SK-N-SH (cell line): ENCODE results near the gene AGBL5. TPM values are rescaled to one million over a fixed set of nuclear protein-coding genes. Genes with fewer than 3 reads are reported as not detected.
A peak's percentile ranks its signal among the peaks of the same experiment; 100 is the strongest.

Experiments
- CTCF ChIA-PET: fragments of 300-600, 350-600 bp; formaldehyde crosslinking; extraction: SDS; loops from one replicate; lab custom pipeline; 2021; lab: Yijun Ruan, JAX
- POLR2A ChIA-PET: fragments of 350-600 bp; sonication (Branson Sonifier 250); formaldehyde crosslinking; extraction: SDS; loops from one replicate; lab custom pipeline; 2020; ENCODE audit warnings: antibody characterized with exemption, inconsistent platforms; lab: Yijun Ruan, JAX
- DNase-seq: peaks from one replicate; pipeline ENCODE4 v3.0.0; 2012
- H2AFZ ChIP-seq: fragments of 200-600 bp; sonication (generic); 2 replicates; pipeline ENCODE4 v1.8.1; 2016; ENCODE audit warnings: antibody characterized with exemption, mild to moderate bottlenecking, low read depth
- H3F3A ChIP-seq: fragments of 200-600 bp; sonication (generic); replicated peaks from 2 replicates; pipeline ENCODE3; 2016; ENCODE audit warnings: antibody characterized with exemption, mild to moderate bottlenecking; ENCODE audit not compliant: insufficient read depth
- H3K27ac ChIP-seq, 2 experiments: fragments of 200-500 bp in 1 of 2; fragments of 200-600 bp in 1 of 2; sonication (Bioruptor generic) in 1 of 2; sonication (generic), shearing (Covaris generic) in 1 of 2; 2 replicates each; pipeline versions ENCODE4 v1.5.1 to v1.6.1; 2014 to 2016; ENCODE audit warnings: low read depth in 2 of 2, inconsistent platforms in 1 of 2, low read length in 1 of 2, mild to moderate bottlenecking in 1 of 2, mixed read lengths in 1 of 2
- H3K27me3 ChIP-seq: fragments of 200-600 bp; sonication (generic), shearing (Covaris generic); 2 replicates; pipeline ENCODE4 v1.6.1; 2016; ENCODE audit warnings: mixed run types; ENCODE audit not compliant: insufficient read depth
- H3K36me3 ChIP-seq, 2 experiments: fragments of 200-500 bp in 1 of 2; fragments of 200-600 bp in 1 of 2; sonication (Bioruptor generic) in 1 of 2; sonication (generic) in 1 of 2; replicated peaks in 1 of 2; 2 replicates each; pipeline versions ENCODE3 to v1.5.1; 2014 to 2016; ENCODE audit warnings: low read length in 1 of 2, mild to moderate bottlenecking in 1 of 2; ENCODE audit not compliant: insufficient read depth in 2 of 2, control insufficient read depth in 1 of 2
- H3K4me1 ChIP-seq, 2 experiments: fragments of 200-500 bp in 1 of 2; fragments of 200-600 bp in 1 of 2; sonication (Bioruptor generic) in 1 of 2; sonication (generic), shearing (Covaris generic) in 1 of 2; 2 replicates each; pipeline versions ENCODE4 v1.5.1 to v1.6.1; 2014 to 2016; ENCODE audit warnings: low read depth in 1 of 2, low read length in 1 of 2, mixed run types in 1 of 2; ENCODE audit not compliant: insufficient read depth in 2 of 2, control insufficient read depth in 1 of 2
- H3K4me2 ChIP-seq: fragments of 200-600 bp; sonication (generic), shearing (Covaris generic); 2 replicates; pipeline ENCODE4 v1.6.1; 2017; ENCODE audit warnings: mixed run types
- H3K4me3 ChIP-seq, 2 experiments: fragments of 200-500 bp in 1 of 2; fragments of 200-600 bp in 1 of 2; sonication (Bioruptor generic) in 1 of 2; sonication (generic), shearing (Covaris generic) in 1 of 2; 2 replicates each; pipeline versions ENCODE4 v1.5.1 to v1.8.1; 2014 to 2016; ENCODE audit warnings: low read depth in 2 of 2, inconsistent platforms in 1 of 2, low read length in 1 of 2, mild to moderate bottlenecking in 1 of 2, mixed read lengths in 1 of 2, moderate library complexity in 1 of 2
- H3K79me2 ChIP-seq: fragments of 200-600 bp; sonication (generic); 2 replicates; pipeline ENCODE4 v1.8.1; 2017; ENCODE audit warnings: mild to moderate bottlenecking; ENCODE audit not compliant: insufficient read depth
- H3K9ac ChIP-seq: fragments of 200-600 bp; sonication (generic); 2 replicates; pipeline ENCODE4 v1.6.1; 2017; ENCODE audit warnings: mixed run types
- H3K9me2 ChIP-seq: fragments of 200-600 bp; sonication (generic); 2 replicates; pipeline ENCODE4 v1.6.1; 2017; ENCODE audit warnings: mixed run types
- H3K9me3 ChIP-seq: fragments of 200-600 bp; sonication (generic); 2 replicates; pipeline ENCODE4 v1.6.1; 2017; ENCODE audit warnings: mixed run types, mild to moderate bottlenecking, moderate library complexity
- H4K20me1 ChIP-seq: fragments of 200-600 bp; sonication (generic); 2 replicates; pipeline ENCODE4 v1.6.1; 2017; ENCODE audit warnings: mild to moderate bottlenecking, mixed run types; ENCODE audit not compliant: insufficient read depth
- CHD2 ChIP-seq: fragments of 150-350 bp; IDR thresholded peaks from 2 replicates; pipeline ENCODE4 v1.6.1; 2018; ENCODE audit warnings: low read length; ENCODE audit not compliant: partially characterized antibody
- CTCF ChIP-seq: fragments of 200-600 bp; sonication (generic); IDR thresholded peaks from 2 replicates; pipeline ENCODE4 v1.6.1; 2017; ENCODE audit warnings: antibody characterized with exemption, mild to moderate bottlenecking, moderate library complexity
- EZH2phosphoT487 ChIP-seq: fragments of 200-600 bp; sonication (generic); IDR thresholded peaks from 2 replicates; pipeline ENCODE4 v1.6.1; 2017; ENCODE audit warnings: low read depth, mixed run types, mild to moderate bottlenecking, antibody characterized with exemption, moderate library complexity, borderline replicate concordance
- FOXM1 ChIP-seq: IDR thresholded peaks from 2 replicates; pipeline ENCODE4 v1.4.0; 2012; ENCODE audit warnings: low read depth, mild to moderate bottlenecking
- IRF3 ChIP-seq: fragments of 150-350 bp; IDR thresholded peaks from 2 replicates; pipeline ENCODE4 v1.6.1; 2016; ENCODE audit warnings: mild to moderate bottlenecking, low read depth, low read length
- JUND ChIP-seq: IDR thresholded peaks from 2 replicates; pipeline ENCODE4 v1.4.0; 2012
- NFIC ChIP-seq: IDR thresholded peaks from 2 replicates; pipeline ENCODE4 v1.4.0; 2012; ENCODE audit warnings: borderline replicate concordance
- PBX3 ChIP-seq: IDR thresholded peaks from 2 replicates; pipeline ENCODE4; 2012
- POLR2AphosphoS5 ChIP-seq: IDR thresholded peaks from 2 replicates; pipeline ENCODE4 v1.6.1; 2012; ENCODE audit warnings: low read depth, low read length
- REST ChIP-seq: IDR thresholded peaks from 2 replicates; pipeline ENCODE4 v1.6.1; 2012; ENCODE audit warnings: mild to moderate bottlenecking, low read depth, low read length, moderate library complexity
- RFX5 ChIP-seq: IDR thresholded peaks from 2 replicates; pipeline ENCODE4 v1.6.1; 2012; ENCODE audit warnings: mild to moderate bottlenecking, improper control_type of control experiment, low read length
- RXRA ChIP-seq: IDR thresholded peaks from 2 replicates; pipeline ENCODE4 v1.4.0; 2012; ENCODE audit warnings: low read depth, mild to moderate bottlenecking, borderline replicate concordance
- SMC3 ChIP-seq: IDR thresholded peaks from 2 replicates; pipeline ENCODE4 v1.6.1; 2012; ENCODE audit warnings: low read depth, low read length, improper control_type of control experiment
- TCF12 ChIP-seq: IDR thresholded peaks from 2 replicates; pipeline ENCODE4 v1.4.0; 2012
- TEAD4 ChIP-seq: IDR thresholded peaks from 2 replicates; pipeline ENCODE4 v1.4.0; 2012; ENCODE audit warnings: mild to moderate bottlenecking, borderline replicate concordance; ENCODE audit not compliant: insufficient read depth
- USF1 ChIP-seq: IDR thresholded peaks from 2 replicates; pipeline ENCODE4 v1.4.0; 2012; ENCODE audit warnings: low read depth, borderline replicate concordance
- USF2 ChIP-seq: fragments of 150-350 bp; IDR thresholded peaks from 2 replicates; pipeline ENCODE4 v1.6.1; 2017; ENCODE audit warnings: antibody characterized with exemption, low read length, low read depth, borderline replicate concordance
- WGBS: methylation state at CpG from one replicate; pipeline ENCODE4 v1.1.6; 2017; ENCODE audit warnings: low lambda C conversion rate; 5-methylcytosine and 5-hydroxymethylcytosine counted together
- polyA plus RNA-seq, 3 experiments: library from polyadenylated mRNA; depleted of rRNA; stranded (reverse); fragments of >200 nt; gene quantifications; 2 replicates each; pipeline ENCODE4 v1.2.3, GENCODE V29; 2012

AGBL5 gene
- polyA plus RNA-seq, 1 of the 3 experiments (the other 2 are of a cell fraction): 45.5 TPM

- H3K27ac ChIP-seq: peak overlapping the region; percentile 50 to 99; a peak in 3 of 4 replicates
Measured at GRCh38 chr2:27081984-27082772, 30.7 kb downstream of the AGBL5 start.

More at GRCh38 chr2:27081984-27082772, 30.7 kb downstream of the AGBL5 start:
- peaks cover 25 to 57% of the 10 kb centered on the region in 2 experiments for H3K4me1 ChIP-seq
- H3K36me3 ChIP-seq: peaks cover 16 to 38% of the 10 kb centered on the region in 2 experiments
- H3K9ac ChIP-seq: no peak overlapping the region
- TF ChIP-seq IRF3 (no peak), JUND (no peak), POLR2AphosphoS5 (no peak), FOXM1 (no peak), RFX5 (no peak), TCF12 (no peak), USF1 (no peak), RXRA (no peak), USF2 (no peak), CTCF (no peak), TEAD4 (no peak), REST (no peak), CHD2 (no peak), PBX3 (no peak), SMC3 (no peak), EZH2phosphoT487 (no peak), NFIC (no peak)
- TF ChIP-seq, all 33 proteins: peak for 0
- Histone ChIP-seq H3K79me2 (peaks cover 32% of the 10 kb centered on the region), H3K9me3 (no peaks in the 10 kb centered on the region), H3K27me3 (no peaks in the 10 kb centered on the region), H2AFZ (no peak overlapping the region), H3K9me2 (no peaks in the 10 kb centered on the region), H3K4me3 (peak overlapping the region in 1 of 2 experiments; percentile 32; a peak in 1 of 4 replicates), H4K20me1 (peaks cover 16% of the 10 kb centered on the region; the same call in 1 of the 2 replicates), H3K4me2 (peak overlapping the region; percentile 100), H3F3A (peaks cover 13% of the 10 kb centered on the region)
- WGBS: 87% methylated on average over 27 of the region's 38 CpGs
- DNase-seq: no peak
- POLR2A ChIA-PET: interaction anchor here (1.4 to 6.7 kb wide), 3 partner anchors 10 to 32 kb away, joined by 3 to 63 read pairs (median 18); partner anchors contain the start of genes AGBL5 and OST4
- CTCF ChIA-PET: interaction anchor here (0.9 to 14.6 kb wide), 10 partner anchors 15 to 236 kb away, joined by 3 to 227 read pairs (median 16); partner anchors contain the start of genes AGBL5 and OST4
